HepG2 (cell line): ENCODE results near the gene LSMEM2. TPM values are rescaled to one million over a fixed set of nuclear protein-coding genes. Genes with fewer than 3 reads are reported as not detected.

Experiments used
- CHCHD3 ChIP-seq: sonication (generic); formaldehyde crosslinking; IDR thresholded peaks from 2 replicates; pipeline ENCODE4 v1.8.0; 2022; ENCODE audit warnings: mild to moderate bottlenecking, missing genetic modification reagents, moderate library complexity
- DRAP1 ChIP-seq: IDR thresholded peaks from 2 replicates; pipeline ENCODE4 v1.6.1; 2016; ENCODE audit warnings: missing genetic modification reagents, missing compliant biosample characterization
- GATA4 ChIP-seq: sonication (generic); IDR thresholded peaks from 2 replicates; pipeline ENCODE4 v1.6.1; 2016; ENCODE audit warnings: antibody characterized with exemption, low read depth, borderline replicate concordance
- HMGXB3 ChIP-seq: sonication (generic); formaldehyde crosslinking; IDR thresholded peaks from 2 replicates; pipeline ENCODE4 v1.4.0; 2020; ENCODE audit warnings: missing genetic modification reagents, borderline replicate concordance
- JUND ChIP-seq: sonication (generic); formaldehyde crosslinking; IDR thresholded peaks from 2 replicates; pipeline ENCODE4 v1.8.0; 2022; ENCODE audit warnings: mild to moderate bottlenecking, missing genetic modification reagents
- MAFF ChIP-seq: IDR thresholded peaks from 2 replicates; pipeline ENCODE4 v1.6.1; 2011; ENCODE audit warnings: low read depth, low read length, improper control_type of control experiment
- MIER3 ChIP-seq: IDR thresholded peaks from 2 replicates; pipeline ENCODE4 v1.6.1; 2016; ENCODE audit warnings: missing compliant biosample characterization, borderline replicate concordance
- NAIF1 ChIP-seq: sonication (generic); formaldehyde crosslinking; IDR thresholded peaks from 2 replicates; pipeline ENCODE4 v1.5.0; 2020; ENCODE audit warnings: mild to moderate bottlenecking, missing genetic modification reagents, borderline replicate concordance
- NCOA2 ChIP-seq: sonication (generic); formaldehyde crosslinking; IDR thresholded peaks from 2 replicates; pipeline ENCODE4 v1.8.0; 2022; ENCODE audit warnings: inconsistent platforms
- PTBP1 ChIP-seq: fragments of 200-400 bp; formaldehyde crosslinking; IDR thresholded peaks from 2 replicates; pipeline ENCODE4 v1.6.1; 2018; ENCODE audit warnings: low read length, low read depth; ENCODE audit not compliant: poor library complexity, severe bottlenecking
- SNRNP70 ChIP-seq: fragments of 200-400 bp; formaldehyde crosslinking; IDR thresholded peaks from 2 replicates; pipeline ENCODE4 v1.6.1; 2017; ENCODE audit warnings: mild to moderate bottlenecking, low read depth, low read length, moderate library complexity
- TSC22D2 ChIP-seq: sonication (generic); formaldehyde crosslinking; IDR thresholded peaks from 2 replicates; pipeline ENCODE4 v1.5.1; 2020; ENCODE audit warnings: missing genetic modification reagents, mild to moderate bottlenecking, borderline replicate concordance
- ZBTB7A ChIP-seq: sonication (generic); formaldehyde crosslinking; IDR thresholded peaks from 2 replicates; pipeline ENCODE4 v1.8.0; 2022; ENCODE audit warnings: mild to moderate bottlenecking, missing genetic modification reagents
- ZNF101 ChIP-seq: sonication (generic); formaldehyde crosslinking; IDR thresholded peaks from 2 replicates; pipeline ENCODE4 v1.4.0; 2020; ENCODE audit warnings: mild to moderate bottlenecking, low read depth, missing genetic modification reagents, borderline replicate concordance
- ZNF124 ChIP-seq: sonication (generic); formaldehyde crosslinking; IDR thresholded peaks from 2 replicates; pipeline ENCODE4 v1.4.0; 2020; ENCODE audit warnings: missing genetic modification reagents
- ZNF17 ChIP-seq: sonication (generic); formaldehyde crosslinking; IDR thresholded peaks from 2 replicates; pipeline ENCODE4 v1.5.0; 2020; ENCODE audit warnings: mild to moderate bottlenecking, missing genetic modification reagents
- ZNF235 ChIP-seq: sonication (generic); formaldehyde crosslinking; IDR thresholded peaks from 2 replicates; pipeline ENCODE4 v1.8.1; 2023; ENCODE audit warnings: mild to moderate bottlenecking, missing genetic modification reagents, borderline replicate concordance
- ZNF414 ChIP-seq: sonication (generic); formaldehyde crosslinking; IDR thresholded peaks from 2 replicates; pipeline ENCODE4 v1.5.0; 2020; ENCODE audit warnings: missing genetic modification reagents
- ZNF496 ChIP-seq: sonication (generic); formaldehyde crosslinking; IDR thresholded peaks from 2 replicates; pipeline ENCODE4 v1.8.1; 2023; ENCODE audit warnings: mild to moderate bottlenecking, moderate library complexity, missing genetic modification reagents; ENCODE audit not compliant: insufficient replicate concordance
- ZNF687 ChIP-seq: sonication (generic); formaldehyde crosslinking; IDR thresholded peaks from 2 replicates; pipeline ENCODE4 v1.5.1; 2020; ENCODE audit warnings: mild to moderate bottlenecking, missing genetic modification reagents, moderate library complexity
- polyA plus RNA-seq, 8 experiments: library from polyadenylated mRNA; depleted of rRNA in 3 of 8; stranded (reverse) in 7 of 8; unstranded in 1 of 8; fragments of >200 nt; fragmentation: Illumina TruSeq in 4 of 8; extraction: Trizol in 4 of 8; gene quantifications; 2 replicates each; pipeline versions ENCODE4 v1.2.1 to v1.2.3, GENCODE V29; 2011 to 2016; ENCODE audit warnings: low read depth in 4 of 8, missing spikeins in 1 of 8, mixed read lengths in 1 of 8; ENCODE audit not compliant: insufficient read depth in 1 of 8
- total RNA-seq, 5 experiments: library from RNA; depleted of rRNA; stranded (reverse); fragments of >200 nt; fragmentation: Illumina TruSeq; extraction: Trizol; gene quantifications; 2 replicates each; pipeline ENCODE4 v1.2.3, GENCODE V29; 2016; ENCODE audit warnings: low read depth in 1 of 5

The LSMEM2 gene
- total and polyA plus RNA-seq, 2 of the 13 experiments (the other 11 are each of a cell fraction or from before 2014, with no cell fraction given): 0.07 to 0.41 TPM

- TF ChIP-seq ZNF101 (CRISPR knock-in tag) (no peak), ZNF235 (CRISPR knock-in tag) (peak; percentile 19; the same call in 1 of the 2 replicates), NAIF1 (CRISPR knock-in tag) (no peak), ZNF414 (no peak; the same call in 1 of the 2 replicates), HMGXB3 (CRISPR knock-in tag) (no peak), JUND (CRISPR knock-in tag) (no peak), MIER3 (no peak), DRAP1 (CRISPR knock-in tag) (no peak), CHCHD3 (CRISPR knock-in tag) (no peak), ZNF496 (CRISPR knock-in tag) (no peak), SNRNP70 (no peak), ZNF17 (CRISPR knock-in tag) (no peak), ZNF687 (peak; percentile 65), TSC22D2 (CRISPR knock-in tag) (no peak), MAFF (no peak), PTBP1 (no peak), GATA4 (no peak), NCOA2 (CRISPR knock-in tag) (peak; percentile 44), ZBTB7A (CRISPR knock-in tag) (peak; percentile 73), ZNF124 (CRISPR knock-in tag) (no peak)
These were observed 10.0 kb upstream of the LSMEM2 start, which contains the start of gene SEMA3B (continued) for GRCh38 chr3:50268703-50269451.
